GM12872 (cell line): Measurements from ENCODE around the gene PPP6R2.

Experiments used
- TF ChIP-seq, protein P1 (sequence below): IDR thresholded peaks from 3 replicates; pipeline ENCODE4 v1.5.1; 2011; ENCODE audit warnings: low read depth, mild to moderate bottlenecking, low read length, moderate library complexity; ENCODE audit not compliant: insufficient read depth

Gene PPP6R2

DNA sequence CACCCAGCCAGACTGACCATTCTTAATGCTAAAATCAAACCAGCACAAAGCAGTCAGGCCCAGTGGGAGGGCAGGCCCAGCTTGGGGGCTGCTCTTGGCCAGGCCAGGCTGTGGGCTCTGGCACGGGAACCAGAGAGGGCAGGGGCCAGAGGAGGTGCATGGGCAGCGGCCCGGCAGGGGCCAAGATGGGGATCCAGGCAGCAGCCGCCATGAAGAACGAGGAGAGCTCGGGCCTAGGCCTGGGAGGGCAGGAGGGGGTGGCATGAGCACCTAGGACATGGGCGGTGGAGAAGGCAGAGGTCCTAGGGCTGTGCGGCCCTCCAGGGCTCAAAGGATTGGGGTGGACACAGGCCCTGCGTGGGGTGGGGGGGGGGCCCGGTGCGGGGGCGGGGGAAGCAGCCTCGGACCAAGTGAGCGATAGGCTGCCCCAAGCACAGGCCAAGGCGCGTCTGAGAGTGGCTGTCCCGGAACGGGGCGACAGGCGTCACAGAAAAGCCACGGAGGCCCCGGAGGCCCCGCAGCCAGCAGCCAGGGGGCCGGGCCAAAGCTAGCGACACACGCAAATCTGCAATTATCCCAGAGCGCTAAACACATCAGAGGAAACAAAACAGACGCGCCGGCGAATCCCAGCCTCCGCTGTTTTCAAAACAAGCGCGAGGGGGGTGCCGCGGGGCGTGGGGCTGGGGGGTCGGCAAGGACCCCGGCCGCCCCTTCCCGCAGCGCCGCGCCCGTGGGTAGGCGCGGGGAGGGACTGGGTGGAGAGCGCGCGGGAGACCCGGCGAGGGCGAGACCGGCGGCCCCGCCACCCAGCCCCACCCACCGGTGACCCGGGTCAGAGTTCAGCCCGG, 44.0 kb upstream of the PPP6R2 start:
- TF ChIP-seq, protein P1, sequence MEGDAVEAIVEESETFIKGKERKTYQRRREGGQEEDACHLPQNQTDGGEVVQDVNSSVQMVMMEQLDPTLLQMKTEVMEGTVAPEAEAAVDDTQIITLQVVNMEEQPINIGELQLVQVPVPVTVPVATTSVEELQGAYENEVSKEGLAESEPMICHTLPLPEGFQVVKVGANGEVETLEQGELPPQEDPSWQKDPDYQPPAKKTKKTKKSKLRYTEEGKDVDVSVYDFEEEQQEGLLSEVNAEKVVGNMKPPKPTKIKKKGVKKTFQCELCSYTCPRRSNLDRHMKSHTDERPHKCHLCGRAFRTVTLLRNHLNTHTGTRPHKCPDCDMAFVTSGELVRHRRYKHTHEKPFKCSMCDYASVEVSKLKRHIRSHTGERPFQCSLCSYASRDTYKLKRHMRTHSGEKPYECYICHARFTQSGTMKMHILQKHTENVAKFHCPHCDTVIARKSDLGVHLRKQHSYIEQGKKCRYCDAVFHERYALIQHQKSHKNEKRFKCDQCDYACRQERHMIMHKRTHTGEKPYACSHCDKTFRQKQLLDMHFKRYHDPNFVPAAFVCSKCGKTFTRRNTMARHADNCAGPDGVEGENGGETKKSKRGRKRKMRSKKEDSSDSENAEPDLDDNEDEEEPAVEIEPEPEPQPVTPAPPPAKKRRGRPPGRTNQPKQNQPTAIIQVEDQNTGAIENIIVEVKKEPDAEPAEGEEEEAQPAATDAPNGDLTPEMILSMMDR: no peak

DNA sequence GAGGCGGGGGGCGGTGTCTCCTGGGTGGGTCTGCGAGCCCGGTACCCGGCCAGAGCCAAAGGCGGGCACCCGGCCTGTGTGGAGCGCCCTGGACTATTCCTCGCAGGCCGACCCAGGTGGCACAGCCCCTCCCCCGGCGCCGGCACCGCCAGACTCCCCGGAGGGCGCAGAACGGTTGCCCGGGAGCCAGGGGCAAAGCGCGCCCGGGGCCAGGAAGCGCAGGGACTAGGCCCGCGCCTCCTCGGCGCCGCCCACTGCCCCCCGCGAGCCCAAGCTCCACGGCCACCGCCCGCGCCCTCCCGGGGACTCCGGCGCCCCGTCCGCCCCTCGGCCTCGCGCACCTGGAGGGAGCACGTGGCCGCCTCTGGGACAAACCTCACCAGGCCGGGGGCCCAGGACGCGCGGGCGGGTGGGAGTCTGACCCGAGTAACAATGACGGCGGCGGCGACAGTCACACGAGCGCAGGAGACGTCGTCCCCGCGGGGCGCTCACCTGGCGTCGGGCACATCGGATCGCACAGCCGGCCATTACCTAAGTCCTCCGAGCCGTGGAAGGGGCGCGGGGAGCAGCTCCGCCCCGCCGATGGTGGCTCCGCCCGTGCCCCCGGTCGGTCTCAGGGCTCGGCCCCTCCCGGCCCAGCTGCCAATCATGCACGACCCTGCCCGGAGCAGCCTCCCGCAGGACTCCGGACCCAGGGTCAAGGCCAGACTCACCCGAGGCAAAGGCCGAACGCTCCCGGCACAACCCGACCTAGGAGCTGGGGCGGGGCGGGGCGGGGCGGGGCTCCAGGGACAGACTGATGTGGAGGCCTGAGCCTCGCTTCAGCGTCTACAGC, 43.1 kb upstream of the PPP6R2 start:
- TF ChIP-seq, protein P1: no peak

DNA sequence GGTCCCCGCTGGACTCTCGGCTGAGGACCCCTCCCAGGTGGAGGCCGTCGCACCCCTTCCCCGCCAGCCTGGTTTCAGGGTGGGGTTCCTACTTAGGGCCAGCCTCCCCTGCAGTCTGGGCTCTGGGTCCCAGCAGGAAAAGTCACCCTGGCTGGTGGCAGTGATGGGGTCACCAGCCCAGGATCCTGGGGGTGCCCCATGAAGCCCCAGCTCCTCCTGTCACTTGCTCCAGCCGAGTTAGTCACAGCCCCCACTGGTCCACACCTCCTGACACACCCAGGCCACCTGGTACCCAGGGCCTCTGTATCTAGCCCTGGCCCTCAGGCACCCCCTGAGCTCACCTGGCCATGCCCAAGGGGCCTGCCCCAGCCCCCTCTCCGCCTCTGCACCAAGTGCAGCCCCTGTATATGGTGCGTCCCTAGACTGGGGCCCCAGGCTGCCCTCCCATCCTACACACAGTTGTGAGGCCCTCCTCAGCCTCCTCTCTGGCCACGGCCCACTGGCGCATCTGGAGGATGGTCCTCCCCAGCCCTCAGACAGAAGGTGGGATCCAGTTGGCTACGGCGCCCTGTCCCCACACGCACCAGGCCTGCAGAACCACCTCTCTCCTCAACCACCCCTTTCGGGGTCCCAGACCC, 42.4 kb upstream of the PPP6R2 start:
- TF ChIP-seq, protein P1: no peak

DNA sequence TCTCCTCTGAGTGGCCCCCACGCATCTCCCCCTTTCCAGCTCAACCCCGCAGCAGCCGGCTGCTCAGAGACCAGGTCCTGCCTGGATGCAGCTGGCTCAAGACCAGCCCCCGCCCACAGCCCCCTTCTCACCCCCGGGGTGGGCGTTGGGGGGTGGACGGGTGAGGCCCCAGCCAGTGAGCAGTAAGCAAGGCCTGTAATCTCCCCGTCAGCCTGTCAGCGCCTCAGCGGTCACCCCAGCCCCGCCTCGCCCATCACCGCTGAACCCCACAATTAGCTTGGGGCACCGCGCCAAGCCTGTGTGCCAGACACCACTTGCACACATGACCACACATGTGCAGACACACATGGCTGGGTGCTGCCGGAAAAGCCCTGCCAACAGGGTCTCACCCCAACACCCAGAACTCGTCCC, 41.5 kb upstream of the PPP6R2 start:
- TF ChIP-seq, protein P1: no peak

DNA sequence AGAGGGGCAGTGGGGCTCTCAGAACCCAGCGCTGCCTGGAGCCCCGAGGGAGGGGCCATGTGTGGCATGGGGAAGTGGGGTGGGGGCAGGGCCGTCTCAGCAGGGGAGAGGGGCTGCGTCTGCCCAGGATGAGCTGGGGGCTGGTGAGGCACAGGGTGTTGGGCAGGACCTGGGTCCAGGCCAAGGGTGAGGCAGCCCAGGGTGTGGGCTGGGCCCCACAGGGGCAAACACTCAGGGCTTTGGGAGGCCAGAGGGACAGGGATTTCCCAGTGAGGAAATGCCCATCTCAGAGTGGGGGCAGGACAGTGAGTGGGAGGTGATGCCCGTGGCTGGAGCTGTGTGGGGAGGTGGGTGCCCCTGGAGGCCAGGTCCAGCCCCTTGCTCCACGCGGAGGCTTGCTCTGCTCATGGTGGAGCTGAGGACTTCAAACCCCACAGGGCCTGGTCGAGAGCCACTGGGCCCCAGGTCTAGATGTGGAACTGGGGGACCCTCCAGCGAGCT, 41.0 kb upstream of the PPP6R2 start:
- TF ChIP-seq, protein P1: no peak

DNA sequence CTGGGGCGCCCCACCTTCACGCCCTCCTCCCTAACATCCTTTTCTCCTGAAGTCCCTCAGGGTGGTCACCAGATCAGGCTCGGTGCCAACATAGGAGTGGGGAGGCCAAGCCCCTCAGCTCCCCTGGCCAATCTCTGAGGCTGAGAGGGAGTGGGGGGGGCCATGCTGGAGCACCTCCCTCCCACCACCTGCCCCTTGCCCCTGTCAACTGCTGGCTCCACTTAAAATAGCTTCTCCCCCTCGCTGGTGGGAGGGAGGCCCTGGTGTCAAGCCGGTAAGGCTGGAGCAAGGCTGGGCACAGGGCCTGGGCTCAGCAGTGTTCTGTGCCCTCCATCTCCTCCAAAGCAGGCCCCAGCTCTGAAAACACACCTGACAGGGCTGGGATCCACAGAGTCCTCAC, 40.6 kb upstream of the PPP6R2 start:
- TF ChIP-seq, protein P1: no peak

DNA sequence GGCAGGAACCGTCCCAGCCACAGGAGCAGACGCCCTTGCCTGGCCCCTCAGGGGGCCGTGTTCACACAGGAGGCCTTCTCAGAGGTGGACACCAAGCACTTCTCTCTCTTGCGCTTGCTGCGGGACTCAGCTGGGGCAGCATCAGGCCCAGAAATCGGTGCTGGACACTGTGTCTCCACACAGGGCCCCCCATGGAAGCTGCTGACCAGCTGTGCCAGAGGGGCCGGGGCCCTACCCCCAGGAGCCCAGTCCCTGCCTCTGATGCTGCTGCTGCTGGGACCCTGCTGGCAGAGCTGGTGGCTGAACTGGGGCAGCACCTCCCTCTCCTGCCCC, 39.6 kb upstream of the PPP6R2 start:
- TF ChIP-seq, protein P1: no peak
